ENCODE data around the gene FAT1.

- no peak for TF ChIP-seq POLR2A (IDR thresholded peaks at IDR 0.05; ENCODE audit: low read length)
- TF ChIP-seq GATA1 (IDR thresholded peaks at IDR 0.05; ENCODE audit: low read depth, low read length) = no peak
These were observed 17.2 kb upstream of the FAT1 start for GRCh38 chr4:186740822-186741221.

Data from erythroblast (primary cell).